ENCODE measurements around the gene GABRB3. TPM values are rescaled to one million over a fixed set of nuclear protein-coding genes. Genes with fewer than 3 reads are reported as not detected.

The GABRB3 gene
- polyA plus RNA-seq, 3 donors, result not detected

DNA sequence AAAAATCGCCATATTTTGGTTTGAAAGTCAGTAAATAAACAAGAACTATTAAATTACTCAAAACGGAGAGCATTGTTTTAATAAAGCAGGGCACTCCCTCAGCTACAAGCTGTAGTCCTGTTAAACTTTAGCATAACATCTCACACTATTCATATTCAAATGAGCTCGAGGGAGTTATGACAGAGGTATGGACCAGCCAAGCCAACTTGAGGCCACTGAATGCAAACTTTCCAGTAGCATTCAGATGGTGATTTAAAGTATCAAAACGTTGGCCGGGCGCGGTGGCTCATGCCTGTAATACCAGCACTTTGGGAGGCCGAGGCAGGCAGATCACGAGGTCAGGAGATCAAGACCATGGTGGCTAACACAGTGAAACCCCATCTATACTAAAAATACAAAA, 132.9 kb downstream of the GABRB3 start:
- peaks cover 3 to 36% (median 16%) of the 10 kb centered on the region in 7 donors for H3K9me3 Mint-ChIP-seq
- no peak overlapping the region for H2AFZ ChIP-seq (ENCODE audit: insufficient read depth, low read depth, low read length, poor library complexity, severe bottlenecking)
- H3K4me3 ChIP-seq (replicated peaks in 1 of 3; ENCODE audit: low read depth in 2 of 3, low read length in 3 of 3), result no peak overlapping the region
- H3K9ac ChIP-seq (ENCODE audit: insufficient read depth, low read length, poor library complexity, severe bottlenecking), result no peak overlapping the region
- DNase-seq, result no peak
- no peak overlapping the region for H3K4me3 Mint-ChIP-seq
- no peaks in the 10 kb centered on the region for H3K27me3 Mint-ChIP-seq (ENCODE audit: low read depth in 3 of 3)
- H3K79me2 ChIP-seq (ENCODE audit: insufficient read depth, low read length), result no peaks in the 10 kb centered on the region
- H4K20me1 ChIP-seq (ENCODE audit: insufficient read depth, low read length), result no peaks in the 10 kb centered on the region
- TF ChIP-seq, protein P1, sequence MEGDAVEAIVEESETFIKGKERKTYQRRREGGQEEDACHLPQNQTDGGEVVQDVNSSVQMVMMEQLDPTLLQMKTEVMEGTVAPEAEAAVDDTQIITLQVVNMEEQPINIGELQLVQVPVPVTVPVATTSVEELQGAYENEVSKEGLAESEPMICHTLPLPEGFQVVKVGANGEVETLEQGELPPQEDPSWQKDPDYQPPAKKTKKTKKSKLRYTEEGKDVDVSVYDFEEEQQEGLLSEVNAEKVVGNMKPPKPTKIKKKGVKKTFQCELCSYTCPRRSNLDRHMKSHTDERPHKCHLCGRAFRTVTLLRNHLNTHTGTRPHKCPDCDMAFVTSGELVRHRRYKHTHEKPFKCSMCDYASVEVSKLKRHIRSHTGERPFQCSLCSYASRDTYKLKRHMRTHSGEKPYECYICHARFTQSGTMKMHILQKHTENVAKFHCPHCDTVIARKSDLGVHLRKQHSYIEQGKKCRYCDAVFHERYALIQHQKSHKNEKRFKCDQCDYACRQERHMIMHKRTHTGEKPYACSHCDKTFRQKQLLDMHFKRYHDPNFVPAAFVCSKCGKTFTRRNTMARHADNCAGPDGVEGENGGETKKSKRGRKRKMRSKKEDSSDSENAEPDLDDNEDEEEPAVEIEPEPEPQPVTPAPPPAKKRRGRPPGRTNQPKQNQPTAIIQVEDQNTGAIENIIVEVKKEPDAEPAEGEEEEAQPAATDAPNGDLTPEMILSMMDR (IDR thresholded peaks at IDR 0.05), result no peak
- no peaks in the 10 kb centered on the region for H3K4me1 ChIP-seq (ENCODE audit: control insufficient read depth in 1 of 2, insufficient read depth in 2 of 2, low read length in 2 of 2)
- intact Hi-C loops (cut with micrococcal nuclease), result no loop called here
- no peaks in the 10 kb centered on the region for H3K36me3 ChIP-seq (replicated peaks in 1 of 2; ENCODE audit: control insufficient read depth in 1 of 2, insufficient read depth in 2 of 2, low read length in 2 of 2)
- H3K27ac ChIP-seq (ENCODE audit: low read depth in 1 of 2, low read length in 2 of 2), result no peak overlapping the region
- peaks cover 38 to 42% of the 10 kb centered on the region in 2 donors for H3K9me3 ChIP-seq (replicated peaks in 1 of 2; ENCODE audit: control insufficient read depth in 1 of 2, insufficient read depth in 1 of 2, low read length in 2 of 2)
- H3K36me3 Mint-ChIP-seq, result no peaks in the 10 kb centered on the region
- H3K27me3 ChIP-seq (ENCODE audit: control insufficient read depth in 2 of 2, insufficient read depth in 2 of 2, low read length in 2 of 2), result no peaks in the 10 kb centered on the region
- WGBS (ENCODE audit: insufficient coverage), result no CpG with 5 or more reads among the region's 9 CpGs
- no peaks in the 10 kb centered on the region for H3K4me1 Mint-ChIP-seq
- no peak overlapping the region for H3K4me2 ChIP-seq (replicated peaks; ENCODE audit: extremely low read depth, low read length, poor library complexity, severe bottlenecking)
- no peak overlapping the region for H3K27ac Mint-ChIP-seq

DNA sequence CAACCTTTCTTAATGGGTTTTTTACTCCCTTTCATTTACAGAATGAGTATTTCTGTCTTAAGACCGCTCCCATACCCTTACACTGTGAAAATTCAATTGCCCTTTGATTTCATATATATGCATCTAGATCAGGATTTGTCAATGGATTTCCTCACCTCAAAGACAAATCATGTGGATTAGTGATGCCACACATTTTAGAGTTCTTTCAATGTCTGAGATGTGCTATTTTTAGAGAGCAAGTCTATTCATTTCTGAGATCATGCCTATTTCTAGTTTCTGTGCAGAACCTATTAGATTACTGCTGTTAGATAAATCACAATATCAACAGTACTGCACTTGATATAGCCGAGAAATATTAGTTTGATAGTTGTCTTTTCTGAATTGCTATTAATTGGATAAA, 137.3 kb downstream of the GABRB3 start:
- Histone ChIP-seq H4K20me1 (ENCODE audit: insufficient read depth, low read length) (no peaks in the 10 kb centered on the region), H3K9ac (ENCODE audit: insufficient read depth, low read length, poor library complexity, severe bottlenecking) (no peak overlapping the region), H3K27ac (ENCODE audit: low read depth in 1 of 2, low read length in 2 of 2) (no peak overlapping the region), H3K4me2 (replicated peaks; ENCODE audit: extremely low read depth, low read length, poor library complexity, severe bottlenecking) (no peak overlapping the region), H3K79me2 (ENCODE audit: insufficient read depth, low read length) (no peaks in the 10 kb centered on the region), H3K27me3 (ENCODE audit: control insufficient read depth in 2 of 2, insufficient read depth in 2 of 2, low read length in 2 of 2) (no peaks in the 10 kb centered on the region), H3K4me3 (replicated peaks in 1 of 3; ENCODE audit: low read depth in 2 of 3, low read length in 3 of 3) (no peak overlapping the region), H3K4me1 (ENCODE audit: control insufficient read depth in 1 of 2, insufficient read depth in 2 of 2, low read length in 2 of 2) (no peaks in the 10 kb centered on the region), H3K9me3 (replicated peaks in 1 of 2; ENCODE audit: control insufficient read depth in 1 of 2, insufficient read depth in 1 of 2, low read length in 2 of 2) (peaks cover 23 to 28% of the 10 kb centered on the region in 2 donors), H3K36me3 (replicated peaks in 1 of 2; ENCODE audit: control insufficient read depth in 1 of 2, insufficient read depth in 2 of 2, low read length in 2 of 2) (no peaks in the 10 kb centered on the region), H2AFZ (ENCODE audit: insufficient read depth, low read depth, low read length, poor library complexity, severe bottlenecking) (no peak overlapping the region)
- H3K4me3 Mint-ChIP-seq, result no peak overlapping the region
- no peaks in the 10 kb centered on the region for H3K4me1 Mint-ChIP-seq
- peaks cover 2 to 32% (median 11%) of the 10 kb centered on the region in 7 donors for H3K9me3 Mint-ChIP-seq
- H3K27me3 Mint-ChIP-seq (ENCODE audit: low read depth in 3 of 3), result no peaks in the 10 kb centered on the region
- intact Hi-C loops (cut with micrococcal nuclease), result no loop called here
- TF ChIP-seq, protein P1 (IDR thresholded peaks at IDR 0.05), result no peak
- no peak overlapping the region for H3K27ac Mint-ChIP-seq
- DNase-seq, result no peak
- no peaks in the 10 kb centered on the region for H3K36me3 Mint-ChIP-seq
- WGBS (ENCODE audit: insufficient coverage), result no CpG with 5 or more reads among the region's 2 CpGs

All from CD14-positive monocyte (primary cell).